Measurements from ENCODE around the gene KLK4. TPM values are rescaled to one million over a fixed set of nuclear protein-coding genes. Genes with fewer than 3 reads are reported as not detected.

Gene KLK4
- total and polyA plus RNA-seq, 9 of the 15 experiments (the other 6 are each of a cell fraction or from before 2014, with no cell fraction given) = not detected

DNA sequence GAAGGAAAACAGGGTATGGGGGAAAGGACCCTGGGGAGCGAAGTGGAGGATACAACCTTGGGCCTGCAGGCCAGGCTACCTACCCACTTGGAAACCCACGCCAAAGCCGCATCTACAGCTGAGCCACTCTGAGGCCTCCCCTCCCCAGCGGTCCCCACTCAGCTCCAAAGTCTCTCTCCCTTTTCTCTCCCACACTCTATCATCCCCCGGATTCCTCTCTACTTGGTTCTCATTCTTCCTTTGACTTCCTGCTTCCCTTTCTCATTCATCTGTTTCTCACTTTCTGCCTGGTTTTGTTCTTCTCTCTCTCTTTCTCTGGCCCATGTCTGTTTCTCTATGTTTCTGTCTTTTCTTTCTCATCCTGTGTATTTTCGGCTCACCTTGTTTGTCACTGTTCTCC lies 53.8 kb downstream of the KLK4 start:
- POLR2A ChIA-PET = interaction anchor here (0.6 kb wide), 1 partner anchor 24 kb away, joined by 3 read pairs; no protein-coding TSS in a partner anchor
- Histone ChIP-seq H3K27me3 (ENCODE audit: control insufficient read depth in 2 of 2, insufficient read depth in 2 of 2, low read length in 2 of 2) (peaks cover 18 to 67% of the 10 kb centered on the region in 2 experiments; a peak in 4 of 5 replicates), H3K27ac (ENCODE audit: extremely low read depth, low read depth, low read length) (no peak overlapping the region), H3K79me2 (ENCODE audit: control insufficient read depth, insufficient read depth, low read length) (no peaks in the 10 kb centered on the region), H3K4me1 (replicated peaks in 1 of 2; ENCODE audit: control insufficient read depth in 2 of 2, insufficient read depth in 2 of 2, low read length in 2 of 2) (peaks cover 0 to 4% of the 10 kb centered on the region in 2 experiments; a peak in 2 of 5 replicates), H3K4me2 (ENCODE audit: insufficient read depth, low read length) (no peak overlapping the region), H4K20me1 (replicated peaks; ENCODE audit: control insufficient read depth, insufficient read depth, low read length) (0 out of 2 replicates have a peak, but pooled peaks cover 3% of the 10 kb centered on the region), H3K4me3 (no peak overlapping the region), H3K9me3 (replicated peaks; ENCODE audit: control insufficient read depth, insufficient read depth, low read depth, low read length) (no peaks in the 10 kb centered on the region), H3K9me1 (ENCODE audit: control insufficient read depth, insufficient read depth, low read length) (no peaks in the 10 kb centered on the region), H3K9ac (ENCODE audit: insufficient read depth in 1 of 2, low read depth in 2 of 2, low read length in 2 of 2) (no peak overlapping the region), H2AFZ (ENCODE audit: low read depth, low read length) (no peak overlapping the region), H3K36me3 (ENCODE audit: control insufficient read depth, insufficient read depth, low read length) (no peaks in the 10 kb centered on the region)
- DNase-seq (ENCODE audit: extremely low read depth in 1 of 4, low spot score in 3 of 4) (no peak), FAIRE-seq (no peak), ATAC-seq (no peak)
- in situ Hi-C loops (cut with MboI) (no loop called here), intact Hi-C loops (cut with micrococcal nuclease) (no loop called here)
- no TSS peak for BruUV-seq (replicated peaks)
- TF ChIP-seq ZNF583 (CRISPR knock-in tag; IDR thresholded peaks at IDR 0.05) = no peak
- TF ChIP-seq HSF4 (CRISPR knock-in tag; IDR thresholded peaks at IDR 0.05; ENCODE audit: borderline replicate concordance) = no peak
- no peak for TF ChIP-seq KLF16 (IDR thresholded peaks at IDR 0.05)
- no peak for TF ChIP-seq RB1 (IDR thresholded peaks at IDR 0.05; ENCODE audit: low read depth)
- TF ChIP-seq FOXK1 (CRISPR knock-in tag; IDR thresholded peaks at IDR 0.05; ENCODE audit: borderline replicate concordance) = no peak
- no peak for TF ChIP-seq ZNF695 (CRISPR knock-in tag; IDR thresholded peaks at IDR 0.05)
- no peak for TF ChIP-seq ZNF354B (CRISPR knock-in tag; IDR thresholded peaks at IDR 0.05)
- TF ChIP-seq SIRT6 (IDR thresholded peaks at IDR 0.05; ENCODE audit: low read depth, low read length) = no peak
- TF ChIP-seq FOXM1 (IDR thresholded peaks at IDR 0.05; ENCODE audit: low read depth) = no peak
- TF ChIP-seq FOXM1 (CRISPR knock-in tag; IDR thresholded peaks at IDR 0.05; ENCODE audit: low read depth) = no peak
- CTCF ChIA-PET (ENCODE audit: low intra/inter-chr PET ratio) = no interaction called here
- 0% methylated on average over 6 of the region's 6 CpGs for whole genome bisulfite sequencing (ENCODE audit: insufficient coverage, low coverage, missing lambda C conversion rate)

Other genes with a start within 250 kb of the KLK4 start
Only the 7 nearest of the 20 such genes appear.
- 1.2 and 3.1 TPM in 2 replicates for gene KLK1, start 87.6 kb downstream of the KLK4 start, total RNA-seq (2014; rRNA removed)
- 1.5 TPM in 2 replicates for gene KLK1, start 87.6 kb downstream of the KLK4 start, total RNA-seq (2014; rRNA removed; fragmentation: Illumina TruSeq; extraction: Trizol)
- 0.87 and 1.3 TPM in 2 replicates for gene KLK1, start 87.6 kb downstream of the KLK4 start, total RNA-seq (2015; rRNA removed; fragmentation: Illumina TruSeq; extraction: Trizol)
- 9.3 and 11.7 TPM in 2 replicates for gene KLK1, start 87.6 kb downstream of the KLK4 start, total RNA-seq (2021)
- 9.6 and 13.5 TPM in 2 replicates for gene KLK1, start 87.6 kb downstream of the KLK4 start, polyA plus RNA-seq (2011; rRNA removed)
- gene KLK1, start 87.6 kb downstream of the KLK4 start, polyA plus RNA-seq (2014; fragmentation: Illumina TruSeq; extraction: Trizol) = 14.3 and 15.4 TPM in 2 replicates
- gene KLK1, start 87.6 kb downstream of the KLK4 start, polyA plus RNA-seq (2014; fragmentation: Nextera tagmentation; extraction: Ambion mirVana) = 10 to 100 TPM in 1 of 2 experiments, 1 to 10 TPM in 1; 9.1 to 10.3 TPM
- 5.3 and 9.8 TPM in 2 replicates for gene KLK1, start 87.6 kb downstream of the KLK4 start, polyA plus RNA-seq (2014; rRNA removed)
- not detected in 2 replicates for gene KLK15, start 77.8 kb downstream of the KLK4 start, total RNA-seq (2014; rRNA removed)
- not detected in 2 replicates for gene KLK15, start 77.8 kb downstream of the KLK4 start, total RNA-seq (2014; rRNA removed; fragmentation: Illumina TruSeq; extraction: Trizol)
- not detected in 2 replicates for gene KLK15, start 77.8 kb downstream of the KLK4 start, total RNA-seq (2015; rRNA removed; fragmentation: Illumina TruSeq; extraction: Trizol)
- gene KLK15, start 77.8 kb downstream of the KLK4 start, total RNA-seq (2021) = not detected in 2 replicates
- not detected in 2 replicates for gene KLK15, start 77.8 kb downstream of the KLK4 start, polyA plus RNA-seq (2011; rRNA removed)
- gene KLK15, start 77.8 kb downstream of the KLK4 start, polyA plus RNA-seq (2014; fragmentation: Illumina TruSeq; extraction: Trizol) = not detected in 2 replicates
- not detected for gene KLK15, start 77.8 kb downstream of the KLK4 start, polyA plus RNA-seq (2014; fragmentation: Nextera tagmentation; extraction: Ambion mirVana)
- gene KLK15, start 77.8 kb downstream of the KLK4 start, polyA plus RNA-seq (2014; rRNA removed) = not detected in 2 replicates
- not detected in 2 replicates for gene KLK3, start 56.5 kb downstream of the KLK4 start, total RNA-seq (2014; rRNA removed)
- not detected in 2 replicates for gene KLK3, start 56.5 kb downstream of the KLK4 start, total RNA-seq (2014; rRNA removed; fragmentation: Illumina TruSeq; extraction: Trizol)
- not detected in 2 replicates for gene KLK3, start 56.5 kb downstream of the KLK4 start, total RNA-seq (2015; rRNA removed; fragmentation: Illumina TruSeq; extraction: Trizol)
- not detected in 2 replicates for gene KLK3, start 56.5 kb downstream of the KLK4 start, total RNA-seq (2021)
- gene KLK3, start 56.5 kb downstream of the KLK4 start, polyA plus RNA-seq (2011; rRNA removed) = not detected in 2 replicates
- gene KLK3, start 56.5 kb downstream of the KLK4 start, polyA plus RNA-seq (2014; fragmentation: Illumina TruSeq; extraction: Trizol) = not detected in 2 replicates
- not detected for gene KLK3, start 56.5 kb downstream of the KLK4 start, polyA plus RNA-seq (2014; fragmentation: Nextera tagmentation; extraction: Ambion mirVana)
- gene KLK3, start 56.5 kb downstream of the KLK4 start, polyA plus RNA-seq (2014; rRNA removed) = not detected in 2 replicates
- gene KLK2, start 38.0 kb downstream of the KLK4 start, total RNA-seq (2014; rRNA removed) = not detected in 2 replicates
- gene KLK2, start 38.0 kb downstream of the KLK4 start, total RNA-seq (2014; rRNA removed; fragmentation: Illumina TruSeq; extraction: Trizol) = 0.47 TPM in 1 of 2 replicates, not detected in the other
- gene KLK2, start 38.0 kb downstream of the KLK4 start, total RNA-seq (2015; rRNA removed; fragmentation: Illumina TruSeq; extraction: Trizol) = 0.18 and 0.38 TPM in 2 replicates
- gene KLK2, start 38.0 kb downstream of the KLK4 start, total RNA-seq (2021) = 0.24 and 0.74 TPM in 2 replicates
- gene KLK2, start 38.0 kb downstream of the KLK4 start, polyA plus RNA-seq (2011; rRNA removed) = 0.31 and 0.39 TPM in 2 replicates
- gene KLK2, start 38.0 kb downstream of the KLK4 start, polyA plus RNA-seq (2014; fragmentation: Illumina TruSeq; extraction: Trizol) = 0.25 and 0.69 TPM in 2 replicates
- gene KLK2, start 38.0 kb downstream of the KLK4 start, polyA plus RNA-seq (2014; fragmentation: Nextera tagmentation; extraction: Ambion mirVana) = under 1 TPM; 0.11 to 0.22 TPM
- 0.11 and 0.46 TPM in 2 replicates for gene KLK2, start 38.0 kb downstream of the KLK4 start, polyA plus RNA-seq (2014; rRNA removed)
- gene KLK5, start 41.6 kb upstream of the KLK4 start, total RNA-seq (2014; rRNA removed) = not detected in 2 replicates
- gene KLK5, start 41.6 kb upstream of the KLK4 start, total RNA-seq (2014; rRNA removed; fragmentation: Illumina TruSeq; extraction: Trizol) = not detected in 2 replicates
- not detected in 2 replicates for gene KLK5, start 41.6 kb upstream of the KLK4 start, total RNA-seq (2015; rRNA removed; fragmentation: Illumina TruSeq; extraction: Trizol)
- not detected in 2 replicates for gene KLK5, start 41.6 kb upstream of the KLK4 start, total RNA-seq (2021)
- gene KLK5, start 41.6 kb upstream of the KLK4 start, polyA plus RNA-seq (2011; rRNA removed) = not detected in 2 replicates
- not detected in 2 replicates for gene KLK5, start 41.6 kb upstream of the KLK4 start, polyA plus RNA-seq (2014; fragmentation: Illumina TruSeq; extraction: Trizol)
- gene KLK5, start 41.6 kb upstream of the KLK4 start, polyA plus RNA-seq (2014; fragmentation: Nextera tagmentation; extraction: Ambion mirVana) = not detected
- not detected in 2 replicates for gene KLK5, start 41.6 kb upstream of the KLK4 start, polyA plus RNA-seq (2014; rRNA removed)
- not detected in 2 replicates for gene KLK6, start 58.2 kb upstream of the KLK4 start, total RNA-seq (2014; rRNA removed)
- not detected in 2 replicates for gene KLK6, start 58.2 kb upstream of the KLK4 start, total RNA-seq (2014; rRNA removed; fragmentation: Illumina TruSeq; extraction: Trizol)
- gene KLK6, start 58.2 kb upstream of the KLK4 start, total RNA-seq (2015; rRNA removed; fragmentation: Illumina TruSeq; extraction: Trizol) = not detected in 2 replicates
- not detected in 2 replicates for gene KLK6, start 58.2 kb upstream of the KLK4 start, total RNA-seq (2021)
- gene KLK6, start 58.2 kb upstream of the KLK4 start, polyA plus RNA-seq (2011; rRNA removed) = not detected in 2 replicates
- not detected in 2 replicates for gene KLK6, start 58.2 kb upstream of the KLK4 start, polyA plus RNA-seq (2014; fragmentation: Illumina TruSeq; extraction: Trizol)
- not detected for gene KLK6, start 58.2 kb upstream of the KLK4 start, polyA plus RNA-seq (2014; fragmentation: Nextera tagmentation; extraction: Ambion mirVana)
- gene KLK6, start 58.2 kb upstream of the KLK4 start, polyA plus RNA-seq (2014; rRNA removed) = not detected in 2 replicates
- gene KLK7, start 72.5 kb upstream of the KLK4 start, total RNA-seq (2014; rRNA removed) = not detected in 2 replicates
- not detected in 2 replicates for gene KLK7, start 72.5 kb upstream of the KLK4 start, total RNA-seq (2014; rRNA removed; fragmentation: Illumina TruSeq; extraction: Trizol)
- gene KLK7, start 72.5 kb upstream of the KLK4 start, total RNA-seq (2015; rRNA removed; fragmentation: Illumina TruSeq; extraction: Trizol) = not detected in 2 replicates
- not detected in 2 replicates for gene KLK7, start 72.5 kb upstream of the KLK4 start, total RNA-seq (2021)
- not detected in 2 replicates for gene KLK7, start 72.5 kb upstream of the KLK4 start, polyA plus RNA-seq (2011; rRNA removed)
- gene KLK7, start 72.5 kb upstream of the KLK4 start, polyA plus RNA-seq (2014; fragmentation: Illumina TruSeq; extraction: Trizol) = not detected in 2 replicates
- gene KLK7, start 72.5 kb upstream of the KLK4 start, polyA plus RNA-seq (2014; fragmentation: Nextera tagmentation; extraction: Ambion mirVana) = under 1 TPM in 1 of 2 experiments, not detected in 1; 0.03 TPM
- gene KLK7, start 72.5 kb upstream of the KLK4 start, polyA plus RNA-seq (2014; rRNA removed) = not detected in 2 replicates

Measured in K562 (cell line).